Trophoblast cell (in vitro differentiated cells and primary cell): ENCODE results near the gene IRAK1.
A peak's percentile ranks its signal among the peaks of the same experiment; 100 is the strongest.

Experiments used
- DNase-seq, 2 donors: peaks; one replicate each; pipeline ENCODE4 v3.0.0-alpha.2; 2016
- H2AFZ ChIP-seq: 2 replicates; pipeline ENCODE4 v1.6.1; 2013; ENCODE audit warnings: low read length, moderate library complexity, mild to moderate bottlenecking; ENCODE audit not compliant: insufficient read depth, poor library complexity
- H2AK5ac ChIP-seq: 2 replicates; pipeline ENCODE4 v1.6.1; 2013; ENCODE audit warnings: mild to moderate bottlenecking, low read length
- H2BK120ac ChIP-seq: 2 replicates; pipeline ENCODE4 v1.6.1; 2013; ENCODE audit warnings: low read length, mild to moderate bottlenecking, moderate library complexity; ENCODE audit not compliant: insufficient read depth, poor library complexity
- H2BK12ac ChIP-seq: 2 replicates; pipeline ENCODE4 v1.6.1; 2013; ENCODE audit warnings: mild to moderate bottlenecking, low read length, moderate library complexity
- H2BK5ac ChIP-seq: 2 replicates; pipeline ENCODE4 v1.6.1; 2013; ENCODE audit warnings: low read length, low read depth, moderate library complexity, mild to moderate bottlenecking; ENCODE audit not compliant: poor library complexity
- H3K14ac ChIP-seq: 2 replicates; pipeline ENCODE4 v1.6.1; 2013; ENCODE audit warnings: mild to moderate bottlenecking, low read length
- H3K18ac ChIP-seq: 2 replicates; pipeline ENCODE4 v1.6.1; 2013; ENCODE audit warnings: mild to moderate bottlenecking, low read length
- H3K23ac ChIP-seq: 2 replicates; pipeline ENCODE4 v1.6.1; 2013; ENCODE audit warnings: low read length
- H3K27ac ChIP-seq: 2 replicates; pipeline ENCODE4 v1.5.1; 2013; ENCODE audit warnings: low read depth, mild to moderate bottlenecking, inconsistent platforms, low read length, moderate library complexity
- H3K27me3 ChIP-seq: 2 replicates; pipeline ENCODE4 v1.6.1; 2013; ENCODE audit warnings: inconsistent platforms, mild to moderate bottlenecking, low read length, moderate library complexity; ENCODE audit not compliant: insufficient read depth
- H3K36me3 ChIP-seq, 2 experiments: 1 replicate in 1 of 2; 2 replicates in 1 of 2; pipeline ENCODE4 v1.6.1; 2013; ENCODE audit warnings: low read length in 2 of 2, mild to moderate bottlenecking in 2 of 2, moderate library complexity in 1 of 2; ENCODE audit not compliant: insufficient read depth in 2 of 2, control insufficient read depth in 1 of 2
- H3K4ac ChIP-seq: 2 replicates; pipeline ENCODE4 v1.6.1; 2013; ENCODE audit warnings: low read depth, mild to moderate bottlenecking, low read length, moderate library complexity
- H3K4me1 ChIP-seq, 2 experiments: 1 replicate in 1 of 2; 2 replicates in 1 of 2; pipeline ENCODE4 v1.6.1; 2013; ENCODE audit warnings: low read length in 2 of 2, mild to moderate bottlenecking in 2 of 2, moderate library complexity in 1 of 2; ENCODE audit not compliant: insufficient read depth in 2 of 2, control insufficient read depth in 1 of 2
- H3K4me2 ChIP-seq: 2 replicates; pipeline ENCODE4 v1.6.1; 2013; ENCODE audit warnings: inconsistent platforms, mild to moderate bottlenecking, low read length, moderate library complexity
- H3K4me3 ChIP-seq: 2 replicates; pipeline ENCODE4 v1.5.1; 2013; ENCODE audit warnings: mild to moderate bottlenecking, low read depth, low read length, inconsistent platforms
- H3K79me1 ChIP-seq: one replicate; pipeline ENCODE4 v1.6.1; 2013; ENCODE audit warnings: low read length
- H3K79me2 ChIP-seq: 2 replicates; pipeline ENCODE4 v1.6.1; 2013; ENCODE audit warnings: low read length, mild to moderate bottlenecking; ENCODE audit not compliant: control insufficient read depth, insufficient read depth, poor library complexity
- H3K9ac ChIP-seq: 2 replicates; pipeline ENCODE4 v1.6.1; 2013; ENCODE audit warnings: mild to moderate bottlenecking, low read length
- H3K9me3 ChIP-seq: 2 replicates; pipeline ENCODE4 v1.6.1; 2013; ENCODE audit warnings: low read depth, mild to moderate bottlenecking, control low read depth, inconsistent platforms, low read length; ENCODE audit not compliant: insufficient read depth
- H4K12ac ChIP-seq: 2 replicates; pipeline ENCODE4 v1.6.1; 2013; ENCODE audit warnings: low read depth, mild to moderate bottlenecking, low read length, moderate library complexity
- H4K8ac ChIP-seq: 2 replicates; pipeline ENCODE4 v1.6.1; 2013; ENCODE audit warnings: low read depth, mild to moderate bottlenecking, low read length, moderate library complexity
- H4K91ac ChIP-seq: one replicate; pipeline ENCODE4 v1.6.1; 2013; ENCODE audit warnings: low read depth, mild to moderate bottlenecking, low read length, moderate library complexity
- WGBS: extraction: QIAGEN DNeasy Blood & Tissue Kit; methylation state at CpG from one replicate; pipeline ENCODE4 v1.1.7; 2013; ENCODE audit warnings: missing lambda C conversion rate; ENCODE audit not compliant: insufficient read length, insufficient coverage; ENCODE audit errors: extremely low coverage; 5-methylcytosine and 5-hydroxymethylcytosine counted together

Gene IRAK1

DNA sequence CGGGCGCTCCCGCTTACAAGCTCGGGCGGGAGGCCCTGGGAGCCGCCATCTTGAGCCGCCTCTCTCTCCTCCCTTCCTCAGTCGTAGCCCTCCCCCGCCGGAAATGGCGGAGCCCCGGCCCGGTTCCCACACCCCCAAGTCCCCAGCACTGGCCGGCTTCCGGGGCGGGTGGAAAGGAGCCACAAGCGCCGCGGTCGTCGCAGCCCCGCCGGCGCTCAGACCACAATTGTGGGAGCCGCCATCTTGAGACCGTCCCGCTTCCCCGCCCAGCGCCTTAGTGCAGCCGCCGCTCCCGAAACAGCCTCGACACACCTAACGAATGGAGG lies 48.6 kb downstream of the IRAK1 start:
- H4K8ac ChIP-seq: peak overlapping the region; percentile 89
- no peaks in the 10 kb centered on the region for H3K9me3 ChIP-seq
- peak overlapping the region; percentile 66 for H3K18ac ChIP-seq
- H3K4me3 ChIP-seq: peak overlapping the region; percentile 98
- peak overlapping the region; percentile 99 for H2BK5ac ChIP-seq
- no peak overlapping the region for H3K23ac ChIP-seq
- no peaks in the 10 kb centered on the region for H3K27me3 ChIP-seq
- H4K12ac ChIP-seq: peak overlapping the region; percentile 91
- peak overlapping the region; percentile 99 for H3K27ac ChIP-seq
- H3K36me3 ChIP-seq: peaks cover 10 to 20% of the 10 kb centered on the region in 2 experiments
- peaks cover 7 to 14% of the 10 kb centered on the region in 2 experiments for H3K4me1 ChIP-seq
- H3K9ac ChIP-seq: peak overlapping the region; percentile 99
- peak overlapping the region; percentile 92 for H3K4ac ChIP-seq
- H2AK5ac ChIP-seq: peak overlapping the region; percentile 99
- peak overlapping the region; percentile 81 for H3K4me2 ChIP-seq
- H2BK12ac ChIP-seq: no peak overlapping the region
- peak; percentile 69 to 90 for DNase-seq
- no CpG with 5 or more reads among the region's 34 CpGs for WGBS
- peak overlapping the region; percentile 89 for H3K14ac ChIP-seq
- peak overlapping the region; percentile 77 for H2BK120ac ChIP-seq
- H3K79me2 ChIP-seq: peaks cover 50% of the 10 kb centered on the region
- H3K79me1 ChIP-seq: peaks cover 21% of the 10 kb centered on the region
- H2AFZ ChIP-seq: peak overlapping the region; percentile 87
- H4K91ac ChIP-seq: peak overlapping the region; percentile 96

DNA sequence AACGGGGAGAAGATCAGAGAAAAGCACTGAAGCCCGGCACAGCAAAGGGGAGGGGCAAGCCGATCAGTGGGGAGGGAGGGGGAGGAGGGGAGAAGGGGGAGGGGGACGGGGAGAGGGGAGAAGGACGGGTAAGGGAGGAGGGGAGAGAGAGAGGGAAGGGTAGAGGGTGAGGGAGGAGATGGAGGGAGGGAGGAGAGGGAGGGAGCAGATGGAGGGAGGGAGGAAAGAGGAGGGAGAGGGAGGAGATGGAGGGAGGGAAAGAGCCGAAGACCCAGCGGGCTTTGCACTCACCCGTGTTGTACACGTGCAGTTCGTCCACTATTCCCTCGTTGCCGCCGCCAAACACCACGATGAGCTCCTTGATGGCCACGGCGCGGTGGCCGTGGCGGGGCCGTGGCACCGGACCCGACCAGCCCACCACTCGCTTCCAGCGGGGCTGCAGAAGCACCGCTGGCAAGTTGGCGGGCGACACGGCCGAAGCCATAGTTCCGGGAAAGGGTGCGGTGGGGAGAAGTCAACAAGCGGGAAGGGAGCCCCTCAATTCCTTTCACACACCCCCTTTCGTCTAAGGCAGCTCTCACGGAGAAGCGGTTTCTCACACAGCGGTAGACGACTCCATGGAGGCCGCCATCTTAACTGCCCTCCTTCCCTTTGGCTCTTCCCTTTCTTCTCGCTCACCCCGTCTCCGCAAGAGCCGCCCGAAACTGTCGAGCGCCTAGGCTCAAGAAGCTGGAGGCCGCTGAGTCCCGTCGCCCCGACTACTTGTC lies 49.2 kb downstream of the IRAK1 start:
- Histone ChIP-seq H3K23ac (no peak overlapping the region), H2AFZ (peak overlapping the region; percentile 43), H3K4ac (peak overlapping the region; percentile 92), H2BK120ac (peak overlapping the region; percentile 39), H3K14ac (peak overlapping the region; percentile 89), H3K4me1 (peaks cover 7 to 14% of the 10 kb centered on the region in 2 experiments), H3K79me1 (peaks cover 21% of the 10 kb centered on the region), H3K18ac (peak overlapping the region; percentile 28), H3K27me3 (no peaks in the 10 kb centered on the region), H4K12ac (peak overlapping the region; percentile 80), H3K4me3 (peak overlapping the region; percentile 98), H2AK5ac (peak overlapping the region; percentile 57), H3K27ac (peak overlapping the region; percentile 99), H3K9ac (peak overlapping the region; percentile 98), H2BK5ac (peak overlapping the region; percentile 99), H3K4me2 (peak overlapping the region; percentile 96), H3K9me3 (no peaks in the 10 kb centered on the region), H3K36me3 (peaks cover 14 to 23% of the 10 kb centered on the region in 2 experiments), H4K8ac (peak overlapping the region; percentile 89), H3K79me2 (peaks cover 54% of the 10 kb centered on the region), H4K91ac (peak overlapping the region; percentile 96), H2BK12ac (no peak overlapping the region)
- DNase-seq: peak in 1 of 2 donors; percentile 19
- no CpG with 5 or more reads among the region's 49 CpGs for WGBS

DNA sequence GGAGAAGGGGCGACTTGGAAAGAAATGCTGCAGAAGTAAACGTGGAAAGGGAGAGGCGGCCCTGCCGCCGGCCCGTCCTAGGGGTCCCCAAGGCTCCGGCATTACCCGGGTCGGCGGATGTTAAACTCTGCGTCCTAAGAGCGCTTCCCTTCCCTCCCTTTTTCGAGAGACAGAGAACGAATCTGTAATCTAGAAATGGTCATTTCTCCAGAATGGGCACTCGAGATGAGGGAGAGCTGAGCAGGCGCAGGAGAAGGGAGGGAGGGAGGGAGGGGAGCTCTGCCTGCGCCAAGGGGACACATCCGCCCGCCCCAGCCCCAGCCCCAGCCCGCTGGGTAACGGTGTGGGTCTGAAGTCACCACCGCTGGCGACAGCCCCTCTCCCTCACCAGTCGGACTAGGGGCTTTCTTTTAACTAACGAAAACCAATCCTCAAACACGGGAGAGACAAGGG lies 49.8 kb downstream of the IRAK1 start:
- Histone ChIP-seq H4K12ac (no peak overlapping the region), H2AK5ac (no peak overlapping the region), H2AFZ (no peak overlapping the region), H3K4ac (peak overlapping the region; percentile 83), H3K4me3 (peak overlapping the region; percentile 98), H3K79me2 (peaks cover 56% of the 10 kb centered on the region), H3K23ac (no peak overlapping the region), H4K91ac (no peak overlapping the region), H3K18ac (no peak overlapping the region), H3K4me1 (peaks cover 7 to 14% of the 10 kb centered on the region in 2 experiments), H2BK120ac (no peak overlapping the region), H3K36me3 (peaks cover 16 to 24% of the 10 kb centered on the region in 2 experiments), H3K4me2 (peak overlapping the region; percentile 96), H2BK5ac (no peak overlapping the region), H3K27me3 (no peaks in the 10 kb centered on the region), H4K8ac (no peak overlapping the region), H3K79me1 (peaks cover 21% of the 10 kb centered on the region), H3K14ac (no peak overlapping the region), H3K9ac (peak overlapping the region; percentile 74), H3K27ac (no peak overlapping the region), H2BK12ac (no peak overlapping the region), H3K9me3 (no peaks in the 10 kb centered on the region)
- DNase-seq: peak in 1 of 2 donors; percentile 17
- WGBS: no CpG with 5 or more reads among the region's 26 CpGs

DNA sequence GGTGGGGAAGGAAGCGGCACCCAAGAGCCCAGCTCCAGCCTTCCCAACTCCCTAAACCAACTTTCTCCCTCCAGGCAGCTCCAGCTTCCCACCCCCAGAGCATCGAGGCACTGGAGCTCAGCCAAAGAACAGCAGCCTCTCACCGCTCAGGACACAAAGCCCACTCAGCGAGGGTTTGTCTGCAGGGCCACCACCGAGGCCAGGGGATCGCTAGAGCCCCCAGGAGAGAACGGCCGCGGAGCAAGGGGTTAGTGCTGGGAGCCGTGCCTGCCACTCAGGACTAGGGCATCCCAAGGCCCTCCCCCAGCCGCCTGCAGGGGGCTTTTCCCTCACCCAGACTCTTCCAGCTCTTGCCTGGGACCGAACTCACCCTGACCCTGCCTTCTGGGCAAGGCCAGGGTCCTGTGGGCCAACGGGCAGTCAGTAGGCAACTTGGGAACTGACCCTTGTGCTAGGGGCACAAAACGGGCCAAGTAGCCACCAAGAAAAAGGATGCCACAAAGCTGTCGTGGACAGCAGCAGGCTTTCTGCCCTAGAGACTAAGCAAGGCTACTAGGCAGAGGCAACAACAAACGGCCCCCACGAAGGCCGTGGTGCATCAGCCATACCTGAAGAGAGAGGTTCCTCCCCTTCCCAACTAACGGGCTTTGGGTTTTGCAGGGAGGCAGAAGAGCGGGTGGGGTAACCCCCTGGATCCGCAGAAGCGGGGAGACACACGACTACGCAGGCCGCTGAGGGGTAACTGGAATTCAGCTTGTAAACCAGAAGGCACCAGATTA lies 50.4 kb downstream of the IRAK1 start:
- Histone ChIP-seq H3K79me1 (peaks cover 21% of the 10 kb centered on the region), H3K79me2 (peaks cover 61% of the 10 kb centered on the region)
- no peak for DNase-seq

More for the DNA sequence above, 50.4 kb downstream of the IRAK1 start:
- H3K4me2 ChIP-seq: peak overlapping the region; percentile 96
- no peak overlapping the region for H2AFZ ChIP-seq
- H3K9me3 ChIP-seq: no peaks in the 10 kb centered on the region
- peaks cover 7 to 14% of the 10 kb centered on the region in 2 experiments for H3K4me1 ChIP-seq
- no peak overlapping the region for H2AK5ac ChIP-seq
- peak overlapping the region; percentile 74 for H3K9ac ChIP-seq
- no peak overlapping the region for H4K12ac ChIP-seq
- no peak overlapping the region for H3K27ac ChIP-seq
- peak overlapping the region; percentile 83 for H3K4ac ChIP-seq
- H3K4me3 ChIP-seq: peak overlapping the region; percentile 98
- no peak overlapping the region for H4K91ac ChIP-seq
- no peak overlapping the region for H2BK120ac ChIP-seq
- H2BK5ac ChIP-seq: no peak overlapping the region
- H3K36me3 ChIP-seq: peaks cover 21 to 28% of the 10 kb centered on the region in 2 experiments
- H3K18ac ChIP-seq: no peak overlapping the region
- no peak overlapping the region for H4K8ac ChIP-seq
- no peak overlapping the region for H2BK12ac ChIP-seq
- no peaks in the 10 kb centered on the region for H3K27me3 ChIP-seq
- WGBS: no CpG with 5 or more reads among the region's 25 CpGs
- H3K14ac ChIP-seq: no peak overlapping the region
- H3K23ac ChIP-seq: no peak overlapping the region
